DND-41 (cell line): Measurements from ENCODE around the gene CDYL2.
"Not testable (repeated sequence)": the region's sequence is repeated elsewhere in the genome, so short reads cannot be mapped to it uniquely, and the experiment has no call there.

Experiments
- ATAC-seq: fragments of 200-7000 bp; cut with Tn5 transposase; 3 replicates; pipeline ENCODE4 v1.9.1; 2021; ENCODE audit warnings: low read depth; ENCODE audit not compliant: insufficient read depth
- DNase-seq: peaks from one replicate; pipeline ENCODE4 v3.0.0-alpha.2; 2020
- H2AFZ ChIP-seq: 2 replicates; pipeline ENCODE4 v1.6.0; 2012; ENCODE audit warnings: low read depth, low read length
- H3K27ac ChIP-seq: 2 replicates; pipeline ENCODE4 v1.5.1; 2012; ENCODE audit warnings: low read length, inconsistent platforms
- H3K27me3 ChIP-seq: fragments of 200-600 bp; sonication (generic); 2 replicates; pipeline ENCODE4 v1.6.0; 2012; ENCODE audit warnings: low read length, mild to moderate bottlenecking, inconsistent platforms; ENCODE audit not compliant: insufficient read depth, poor library complexity
- H3K36me3 ChIP-seq: 2 replicates; pipeline ENCODE4 v1.5.1; 2012; ENCODE audit warnings: low read length, inconsistent platforms; ENCODE audit not compliant: insufficient read depth
- H3K4me1 ChIP-seq: 2 replicates; pipeline ENCODE4 v1.5.1; 2012; ENCODE audit warnings: mild to moderate bottlenecking, low read length; ENCODE audit not compliant: insufficient read depth
- H3K4me2 ChIP-seq: 2 replicates; pipeline ENCODE4 v1.6.0; 2012; ENCODE audit warnings: mild to moderate bottlenecking, moderate library complexity, low read length, inconsistent platforms; ENCODE audit not compliant: insufficient read depth
- H3K4me3 ChIP-seq, 2 experiments: fragments of 200-600 bp in 1 of 2; shearing (Covaris generic) in 1 of 2; 2 replicates each; pipeline ENCODE4 v1.5.1; 2012 to 2016; ENCODE audit warnings: inconsistent platforms in 2 of 2, low read length in 2 of 2, mild to moderate bottlenecking in 2 of 2, low read depth in 1 of 2, moderate library complexity in 1 of 2
- H3K79me2 ChIP-seq: 2 replicates; pipeline ENCODE4 v1.6.0; 2012; ENCODE audit warnings: low read length, inconsistent platforms; ENCODE audit not compliant: insufficient read depth
- H3K9ac ChIP-seq: 2 replicates; pipeline ENCODE4 v1.6.0; 2012; ENCODE audit warnings: low read depth, mild to moderate bottlenecking, inconsistent platforms, low read length, moderate library complexity
- H3K9me3 ChIP-seq: 2 replicates; pipeline ENCODE4 v1.5.1; 2012; ENCODE audit warnings: low read length, moderate library complexity, mild to moderate bottlenecking, inconsistent platforms; ENCODE audit not compliant: insufficient read depth, severe bottlenecking
- H4K20me1 ChIP-seq: 2 replicates; pipeline ENCODE4 v1.6.0; 2012; ENCODE audit warnings: low read length; ENCODE audit not compliant: insufficient read depth
- CTCF ChIP-seq: IDR thresholded peaks from 2 replicates; pipeline ENCODE4 v1.5.1; 2012; ENCODE audit warnings: borderline replicate concordance, low read length, moderate library complexity, mild to moderate bottlenecking; ENCODE audit not compliant: poor library complexity, severe bottlenecking; ENCODE audit errors: extremely low read depth
- EZH2 ChIP-seq: IDR thresholded peaks from 3 replicates; pipeline ENCODE4 v1.6.1; 2012; ENCODE audit warnings: borderline replicate concordance, low read depth, mild to moderate bottlenecking, moderate library complexity, low read length, inconsistent platforms; ENCODE audit not compliant: severe bottlenecking

Gene CDYL2

DNA sequence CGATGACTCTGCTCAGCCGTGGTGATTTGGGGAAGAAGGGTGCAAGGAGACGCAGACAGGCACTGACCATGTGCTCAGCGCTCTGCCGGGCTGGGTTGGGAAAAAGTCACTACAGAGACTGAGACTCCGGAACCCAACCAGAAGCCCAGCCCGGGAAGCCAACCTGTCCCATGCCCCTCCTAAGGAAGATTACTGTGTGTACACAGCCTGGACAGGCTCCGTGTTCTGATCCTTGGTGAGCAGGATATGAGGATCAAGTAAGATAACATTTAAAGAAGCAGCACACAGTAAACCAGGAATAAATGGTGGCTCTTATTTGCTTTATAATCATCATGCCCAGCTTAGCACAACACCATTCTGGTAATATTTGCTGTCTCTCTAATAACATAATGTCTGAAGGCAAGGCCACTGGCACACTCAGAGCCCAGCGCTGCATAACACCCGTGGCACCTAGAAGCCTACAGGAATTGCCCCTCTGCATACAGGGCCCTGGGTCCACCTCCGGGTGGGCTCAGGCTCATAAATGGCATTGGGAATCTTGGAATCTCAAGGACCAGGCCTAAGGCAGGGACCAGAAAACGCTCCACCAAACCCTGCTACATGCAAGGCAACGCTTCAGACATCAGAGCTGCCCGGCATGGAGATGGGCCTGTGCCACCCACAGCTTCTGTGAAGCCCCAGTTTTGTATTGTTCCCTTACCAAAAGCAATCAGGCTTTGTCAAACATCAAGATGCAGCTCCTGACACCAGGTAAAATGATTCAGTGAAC, 150.1 kb downstream of the CDYL2 start:
- H3K9ac ChIP-seq: no peak overlapping the region
- ATAC-seq: no peak
- H3K79me2 ChIP-seq: no peaks in the 10 kb centered on the region
- no peak for DNase-seq
- no peaks in the 10 kb centered on the region for H3K36me3 ChIP-seq
- no peak for TF ChIP-seq CTCF
- TF ChIP-seq EZH2: no peak
- H3K4me2 ChIP-seq: no peak overlapping the region
- H3K4me1 ChIP-seq: no peaks in the 10 kb centered on the region
- H4K20me1 ChIP-seq: no peaks in the 10 kb centered on the region
- H2AFZ ChIP-seq: no peak overlapping the region
- H3K27ac ChIP-seq: no peak overlapping the region
- no peak overlapping the region for H3K4me3 ChIP-seq
- H3K27me3 ChIP-seq: peaks cover 4% of the 10 kb centered on the region
- no peaks in the 10 kb centered on the region for H3K9me3 ChIP-seq

DNA sequence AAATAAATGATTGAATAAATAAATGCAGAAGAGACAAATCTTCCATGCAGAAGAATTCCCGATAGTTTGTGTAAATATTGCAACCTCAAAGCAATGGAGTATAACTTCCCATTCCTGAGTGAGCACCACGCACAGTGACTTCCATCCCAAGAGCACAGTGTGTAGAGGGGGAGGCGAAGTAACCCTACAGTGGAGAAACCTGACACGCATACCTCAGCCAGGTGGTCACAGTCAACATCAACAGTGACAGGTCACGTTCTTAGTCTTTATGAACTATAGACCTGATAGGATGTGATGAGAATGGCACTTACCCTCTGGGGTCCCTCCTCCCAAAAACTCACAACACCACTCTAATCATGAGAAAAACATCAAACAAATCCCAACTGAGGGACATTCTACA, 152.0 kb downstream of the CDYL2 start:
- no peak overlapping the region for H3K27ac ChIP-seq
- no peak overlapping the region for H2AFZ ChIP-seq
- TF ChIP-seq EZH2 (no peak), CTCF (no peak)
- H3K9me3 ChIP-seq: no peaks in the 10 kb centered on the region
- ATAC-seq (no peak), DNase-seq (no peak)
- no peak overlapping the region for H3K9ac ChIP-seq
- H4K20me1 ChIP-seq: no peaks in the 10 kb centered on the region
- no peaks in the 10 kb centered on the region for H3K36me3 ChIP-seq
- no peak overlapping the region for H3K4me2 ChIP-seq
- no peak overlapping the region for H3K4me3 ChIP-seq
- H3K27me3 ChIP-seq: peaks cover 4% of the 10 kb centered on the region
- no peaks in the 10 kb centered on the region for H3K4me1 ChIP-seq
- H3K79me2 ChIP-seq: no peaks in the 10 kb centered on the region

- not testable (repeated sequence) for ATAC-seq, H2AFZ ChIP-seq, H3K9me3 ChIP-seq, H3K79me2 ChIP-seq, H3K36me3 ChIP-seq, H4K20me1 ChIP-seq, H3K27ac ChIP-seq, H3K4me2 ChIP-seq, DNase-seq, H3K9ac ChIP-seq, H3K4me3 ChIP-seq, H3K4me1 ChIP-seq, H3K27me3 ChIP-seq
Measured at GRCh38 chr16:80650281-80650680, 154.1 kb downstream of the CDYL2 start.

GRCh38 chr16:80640316-80640715, 164.1 kb downstream of the CDYL2 start:
- no peak for TF ChIP-seq CTCF
- no peak overlapping the region for H3K4me2 ChIP-seq
- H3K27ac ChIP-seq: no peak overlapping the region
- peaks cover 3% of the 10 kb centered on the region for H3K27me3 ChIP-seq
- ATAC-seq (no peak), DNase-seq (no peak)
- H3K4me1 ChIP-seq: no peaks in the 10 kb centered on the region
- H3K4me3 ChIP-seq: no peak overlapping the region
- no peaks in the 10 kb centered on the region for H4K20me1 ChIP-seq
- H2AFZ ChIP-seq: no peak overlapping the region
- no peaks in the 10 kb centered on the region for H3K36me3 ChIP-seq
- no peaks in the 10 kb centered on the region for H3K9me3 ChIP-seq
- no peak overlapping the region for H3K9ac ChIP-seq
- H3K79me2 ChIP-seq: no peaks in the 10 kb centered on the region
